Glutamatergic neuron (in vitro differentiated cells): ENCODE results near the gene LVRN. TPM values are rescaled to one million over a fixed set of nuclear protein-coding genes. Genes with fewer than 3 reads are reported as not detected.

Experiments
- DNase-seq: peaks from one replicate; pipeline ENCODE4 v3.0.0; 2022
- H3K27ac Mint-ChIP-seq: one replicate; pipeline ENCODE4 v1.8.0; 2020; ENCODE audit warnings: mild to moderate bottlenecking, mixed read lengths, inconsistent platforms; ENCODE audit not compliant: unreplicated experiment
- H3K27me3 Mint-ChIP-seq: one replicate; pipeline ENCODE4 v1.8.0; 2020; ENCODE audit warnings: mild to moderate bottlenecking, moderate library complexity, mixed read lengths, inconsistent platforms; ENCODE audit not compliant: unreplicated experiment
- H3K36me3 Mint-ChIP-seq: one replicate; pipeline ENCODE4 v1.8.0; 2020; ENCODE audit warnings: mild to moderate bottlenecking, mixed read lengths, inconsistent platforms; ENCODE audit not compliant: unreplicated experiment
- H3K4me1 Mint-ChIP-seq: one replicate; pipeline ENCODE4 v1.8.0; 2020; ENCODE audit warnings: mild to moderate bottlenecking, low read depth, mixed read lengths, inconsistent platforms; ENCODE audit not compliant: unreplicated experiment
- H3K4me3 Mint-ChIP-seq: one replicate; pipeline ENCODE4 v1.8.0; 2020; ENCODE audit warnings: mild to moderate bottlenecking, mixed read lengths, inconsistent platforms; ENCODE audit not compliant: unreplicated experiment
- H3K9me3 Mint-ChIP-seq: one replicate; pipeline ENCODE4 v1.8.0; 2020; ENCODE audit warnings: mild to moderate bottlenecking, moderate library complexity, mixed read lengths, inconsistent platforms; ENCODE audit not compliant: unreplicated experiment
- CTCF ChIP-seq: fragments of 200-600 bp; sonication (generic); IDR thresholded peaks from one replicate; pipeline ENCODE4 v1.5.0; 2021; ENCODE audit not compliant: partially characterized antibody, unreplicated experiment
- total RNA-seq: library from RNA; stranded (reverse); fragmentation: NEBNext Ultra II Directional; extraction: Animal tissue kit (Norgen Biotek cat#: 25700); gene quantifications from one replicate; pipeline ENCODE4 v1.2.1, GENCODE V29; 2021; ENCODE audit not compliant: unreplicated experiment

LVRN gene
- total RNA-seq, 1 donor from 2014 or later: 0.59 TPM

- TF ChIP-seq CTCF: no peak
- no peak for DNase-seq
- H3K9me3 Mint-ChIP-seq: no peaks in the 10 kb centered on the region
- no peaks in the 10 kb centered on the region for H3K4me1 Mint-ChIP-seq
- no peaks in the 10 kb centered on the region for H3K27me3 Mint-ChIP-seq
- H3K27ac Mint-ChIP-seq: no peak overlapping the region
- H3K4me3 Mint-ChIP-seq: no peak overlapping the region
- no peaks in the 10 kb centered on the region for H3K36me3 Mint-ChIP-seq
Observed at GRCh38 chr5:116013936-116014335, 51.7 kb downstream of the LVRN start.

GRCh38 chr5:116023619-116024018 is 61.3 kb downstream of the LVRN start:
- Mint-ChIP-seq H3K9me3 (no peaks in the 10 kb centered on the region), H3K27me3 (no peaks in the 10 kb centered on the region), H3K4me1 (no peaks in the 10 kb centered on the region), H3K4me3 (no peak overlapping the region), H3K36me3 (no peaks in the 10 kb centered on the region), H3K27ac (no peak overlapping the region)
- TF ChIP-seq CTCF: no peak
- DNase-seq: no peak

- no peak for TF ChIP-seq CTCF
- Mint-ChIP-seq H3K9me3 (no peaks in the 10 kb centered on the region), H3K36me3 (no peaks in the 10 kb centered on the region), H3K27ac (no peak overlapping the region), H3K27me3 (no peaks in the 10 kb centered on the region), H3K4me3 (no peak overlapping the region), H3K4me1 (no peaks in the 10 kb centered on the region)
- no peak for DNase-seq
Observed at GRCh38 chr5:116025866-116026265, 63.6 kb downstream of the LVRN start.

GRCh38 chr5:116032094-116032517 is 69.8 kb downstream of the LVRN start, which contains the start of gene ARL14EPL:
Gene ARL14EPL, plus strand, starts transcription at chr5:116032472. Its CDS starts 18,994 bp downstream, at chr5:116051466.
- H3K4me1 Mint-ChIP-seq: no peaks in the 10 kb centered on the region
- no peak within 1 kb of the TSS for H3K27ac Mint-ChIP-seq
- no peaks in the 10 kb centered on the region for H3K9me3 Mint-ChIP-seq
- no peaks in the 10 kb centered on the region for H3K27me3 Mint-ChIP-seq
- no peak for DNase-seq
- no peak for TF ChIP-seq CTCF
- H3K36me3 Mint-ChIP-seq: no peaks in the 10 kb centered on the region
- no peak within 1 kb of the TSS for H3K4me3 Mint-ChIP-seq

GRCh38 chr5:116032991-116033390 is 70.7 kb downstream of the LVRN start:
- no peaks in the 10 kb centered on the region for H3K36me3 Mint-ChIP-seq
- peaks cover under 1% of the 10 kb centered on the region for H3K4me1 Mint-ChIP-seq
- TF ChIP-seq CTCF: no peak
- no peaks in the 10 kb centered on the region for H3K9me3 Mint-ChIP-seq
- no peak overlapping the region for H3K27ac Mint-ChIP-seq
- DNase-seq: no peak
- no peaks in the 10 kb centered on the region for H3K27me3 Mint-ChIP-seq
- no peak overlapping the region for H3K4me3 Mint-ChIP-seq
